Keratinocyte (primary cell): ENCODE results near the gene APLP2. TPM values are rescaled to one million over a fixed set of nuclear protein-coding genes. Genes with fewer than 3 reads are reported as not detected.

Experiments used
- DNase-seq: peaks from one replicate; pipeline ENCODE4 v3.0.0-alpha.2; 2011; ENCODE audit warnings: low read depth, missing footprints, low spot score
- FAIRE-seq: peaks from 2 replicates; lab custom pipeline; 2011; peaks lifted over from hg19 to GRCh38; lab: Jason Lieb, UNC
- H2AFZ ChIP-seq: 2 replicates; pipeline ENCODE4 v1.6.0; 2012; ENCODE audit warnings: low read length, control low read depth, inconsistent platforms; ENCODE audit not compliant: control insufficient read depth
- H3K27ac ChIP-seq: 2 replicates; pipeline ENCODE4 v1.5.1; 2011; ENCODE audit warnings: low read length; ENCODE audit not compliant: control insufficient read depth, insufficient read depth
- H3K27me3 ChIP-seq: 3 replicates; pipeline ENCODE4 v1.6.0; 2011; ENCODE audit warnings: low read length; ENCODE audit not compliant: control insufficient read depth, insufficient read depth; ENCODE audit errors: extremely low read depth
- H3K36me3 ChIP-seq, 2 experiments: 2 replicates in 1 of 2; 3 replicates in 1 of 2; pipeline ENCODE4 v1.5.1; 2011; ENCODE audit warnings: low read length in 2 of 2, mild to moderate bottlenecking in 1 of 2; ENCODE audit not compliant: control insufficient read depth in 2 of 2, insufficient read depth in 2 of 2; ENCODE audit errors: extremely low read depth in 1 of 2
- H3K4me1 ChIP-seq: 3 replicates; pipeline ENCODE4 v1.5.1; 2011; ENCODE audit warnings: low read length; ENCODE audit not compliant: control insufficient read depth, insufficient read depth; ENCODE audit errors: extremely low read depth
- H3K4me2 ChIP-seq: 3 replicates; pipeline ENCODE4 v1.6.0; 2011; ENCODE audit warnings: low read depth, low read length; ENCODE audit not compliant: control insufficient read depth, insufficient read depth; ENCODE audit errors: extremely low read depth
- H3K4me3 ChIP-seq, 3 experiments: fragments of 200-600 bp in 1 of 3; sonication (generic) in 1 of 3; 2 replicates in 2 of 3; 3 replicates in 1 of 3; pipeline ENCODE4 v1.5.1; 2011 to 2016; ENCODE audit warnings: low read length in 3 of 3, mild to moderate bottlenecking in 3 of 3, control low read depth in 2 of 3, inconsistent platforms in 1 of 3, low read depth in 1 of 3, mixed read lengths in 1 of 3, mixed run types in 1 of 3, moderate library complexity in 1 of 3; ENCODE audit not compliant: control insufficient read depth in 2 of 3, insufficient read depth in 2 of 3; ENCODE audit errors: extremely low read depth in 1 of 3
- H3K79me2 ChIP-seq: 2 replicates; pipeline ENCODE4 v1.6.0; 2012; ENCODE audit warnings: low read length; ENCODE audit not compliant: control insufficient read depth, insufficient read depth
- H3K9ac ChIP-seq: 3 replicates; pipeline ENCODE4 v1.6.0; 2011; ENCODE audit warnings: low read length; ENCODE audit not compliant: control insufficient read depth, insufficient read depth; ENCODE audit errors: extremely low read depth
- H3K9me1 ChIP-seq: 3 replicates; pipeline ENCODE4 v1.6.0; 2011; ENCODE audit warnings: low read length; ENCODE audit not compliant: control insufficient read depth, insufficient read depth; ENCODE audit errors: extremely low read depth
- H3K9me3 ChIP-seq: 2 replicates; pipeline ENCODE4 v1.5.1; 2012; ENCODE audit warnings: low read depth, low read length; ENCODE audit not compliant: control insufficient read depth
- H4K20me1 ChIP-seq: 3 replicates; pipeline ENCODE4 v1.6.0; 2011; ENCODE audit warnings: low read length; ENCODE audit not compliant: control insufficient read depth, insufficient read depth; ENCODE audit errors: extremely low read depth
- EZH2 ChIP-seq: IDR thresholded peaks from one replicate; pipeline ENCODE4 v1.6.1; 2012; ENCODE audit warnings: inconsistent platforms, mild to moderate bottlenecking, low read length, moderate library complexity
- dilution Hi-C: fragments of 300-500 bp; cut with MboI; formaldehyde crosslinking; loops from one replicate; pipeline ENCODE4 v1.7.0; 2020; ENCODE audit warnings: low sequenced_read_pairs; ENCODE audit not compliant: extremely low pct_ligation_motif_present
- polyA plus RNA-seq, 5 experiments: library from polyadenylated mRNA; depleted of rRNA in 3 of 5; stranded (reverse) in 3 of 5; stranded (forward) in 1 of 5; unstranded in 1 of 5; fragments of >200 nt; gene quantifications; 1 replicate in 1 of 5; 2 replicates in 3 of 5; 3 replicates in 1 of 5; pipeline versions ENCODE4 v1.2.1 to v1.2.3, GENCODE V29; 2011 to 2012; ENCODE audit warnings: missing spikeins in 2 of 5, low read depth in 1 of 5, low replicate concordance in 1 of 5
- TF ChIP-seq, protein P1 (sequence below), 3 experiments: IDR thresholded peaks in 1 of 3; conservative IDR thresholded peaks in 1 of 3; optimal IDR thresholded peaks in 1 of 3; 2 replicates in 2 of 3; 3 replicates in 1 of 3; pipeline versions ENCODE3 to v1.5.1; 2011; ENCODE audit warnings: low read length in 3 of 3, mild to moderate bottlenecking in 3 of 3, moderate library complexity in 2 of 3, control low read depth in 1 of 3, inconsistent platforms in 1 of 3; ENCODE audit not compliant: insufficient read depth in 2 of 3; ENCODE audit errors: extremely low read depth in 1 of 3

APLP2 gene
- polyA plus RNA-seq, 1 donor (not counting 4 experiments of a cell fraction or from before 2014, with no cell fraction given): 531 TPM

DNA sequence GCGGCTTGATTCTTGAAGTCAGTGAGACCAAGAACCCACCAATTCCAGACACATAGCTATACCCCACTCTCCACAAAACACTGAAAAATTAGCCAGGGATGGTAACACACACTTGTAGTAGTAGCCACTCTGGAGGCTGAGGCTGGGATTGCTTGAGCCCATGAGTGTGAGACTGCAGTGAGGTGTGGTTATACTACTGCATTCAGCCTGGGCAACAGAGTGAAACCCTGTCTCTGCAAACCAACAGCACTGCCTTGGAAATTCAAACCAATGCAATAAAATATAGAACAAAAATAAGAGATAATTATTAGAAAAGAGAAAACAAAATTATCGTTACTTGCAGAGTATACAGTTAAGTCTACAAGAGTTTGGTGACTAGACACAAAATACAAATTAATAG, 46.9 kb upstream of the APLP2 start:
- Histone ChIP-seq H3K27me3 (no peaks in the 10 kb centered on the region), H2AFZ (no peak overlapping the region), H3K27ac (peak overlapping the region; percentile 55), H3K36me3 (no peaks in the 10 kb centered on the region), H3K79me2 (no peaks in the 10 kb centered on the region), H3K4me3 (no peak overlapping the region), H3K4me2 (peak overlapping the region; percentile 83), H4K20me1 (no peaks in the 10 kb centered on the region), H3K9me3 (no peaks in the 10 kb centered on the region), H3K4me1 (peaks cover 11% of the 10 kb centered on the region), H3K9ac (no peak overlapping the region), H3K9me1 (no peaks in the 10 kb centered on the region)
- dilution Hi-C loops: no loop called here
- no peak for TF ChIP-seq EZH2
- FAIRE-seq: no peak
- DNase-seq: no peak

DNA sequence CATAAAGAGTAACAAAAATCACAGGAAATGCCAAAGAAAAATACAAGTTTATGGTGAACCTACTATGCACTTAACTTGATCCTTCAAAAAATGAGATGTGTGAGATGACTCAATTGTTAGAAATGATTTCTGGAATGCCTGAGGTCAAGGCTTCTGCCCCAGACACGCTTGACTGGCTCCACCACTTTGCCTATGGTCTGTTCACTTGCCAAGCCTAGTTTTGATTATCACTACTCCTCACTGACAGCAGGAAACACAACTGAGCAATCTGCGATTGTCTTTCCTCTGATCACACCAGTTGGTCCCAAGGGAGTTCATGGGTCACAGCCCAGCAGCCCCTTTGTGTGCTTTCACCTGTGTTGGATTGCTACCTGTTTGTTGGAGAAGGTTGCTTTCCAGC, 46.5 kb upstream of the APLP2 start:
- H3K9ac ChIP-seq: no peak overlapping the region
- H3K36me3 ChIP-seq: no peaks in the 10 kb centered on the region
- H3K4me2 ChIP-seq: peak overlapping the region; percentile 83
- H2AFZ ChIP-seq: peak overlapping the region; percentile 71
- peak; percentile 96 for FAIRE-seq
- peak overlapping the region in 2 of 3 experiments; percentile 16 to 49 for H3K4me3 ChIP-seq
- TF ChIP-seq, protein P1, sequence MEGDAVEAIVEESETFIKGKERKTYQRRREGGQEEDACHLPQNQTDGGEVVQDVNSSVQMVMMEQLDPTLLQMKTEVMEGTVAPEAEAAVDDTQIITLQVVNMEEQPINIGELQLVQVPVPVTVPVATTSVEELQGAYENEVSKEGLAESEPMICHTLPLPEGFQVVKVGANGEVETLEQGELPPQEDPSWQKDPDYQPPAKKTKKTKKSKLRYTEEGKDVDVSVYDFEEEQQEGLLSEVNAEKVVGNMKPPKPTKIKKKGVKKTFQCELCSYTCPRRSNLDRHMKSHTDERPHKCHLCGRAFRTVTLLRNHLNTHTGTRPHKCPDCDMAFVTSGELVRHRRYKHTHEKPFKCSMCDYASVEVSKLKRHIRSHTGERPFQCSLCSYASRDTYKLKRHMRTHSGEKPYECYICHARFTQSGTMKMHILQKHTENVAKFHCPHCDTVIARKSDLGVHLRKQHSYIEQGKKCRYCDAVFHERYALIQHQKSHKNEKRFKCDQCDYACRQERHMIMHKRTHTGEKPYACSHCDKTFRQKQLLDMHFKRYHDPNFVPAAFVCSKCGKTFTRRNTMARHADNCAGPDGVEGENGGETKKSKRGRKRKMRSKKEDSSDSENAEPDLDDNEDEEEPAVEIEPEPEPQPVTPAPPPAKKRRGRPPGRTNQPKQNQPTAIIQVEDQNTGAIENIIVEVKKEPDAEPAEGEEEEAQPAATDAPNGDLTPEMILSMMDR (optimal IDR thresholded peaks at IDR 0.05 in 1 of 3, IDR thresholded peaks at IDR 0.05 in 1 of 3, conservative IDR thresholded peaks at IDR 0.05 in 1 of 3; ENCODE audit: extremely low read depth in 1 of 3, insufficient read depth in 2 of 3, low read length in 3 of 3): no peak
- TF ChIP-seq EZH2: no peak
- H3K79me2 ChIP-seq: no peaks in the 10 kb centered on the region
- no peak for DNase-seq
- no peaks in the 10 kb centered on the region for H3K9me3 ChIP-seq
- no peaks in the 10 kb centered on the region for H4K20me1 ChIP-seq
- H3K27ac ChIP-seq: peak overlapping the region; percentile 55
- dilution Hi-C loops: no loop called here
- H3K4me1 ChIP-seq: peaks cover 11% of the 10 kb centered on the region
- H3K27me3 ChIP-seq: no peaks in the 10 kb centered on the region
- no peaks in the 10 kb centered on the region for H3K9me1 ChIP-seq

- Histone ChIP-seq H3K27ac (no peak overlapping the region), H4K20me1 (no peaks in the 10 kb centered on the region), H2AFZ (no peak overlapping the region), H3K36me3 (no peaks in the 10 kb centered on the region), H3K4me1 (peaks cover 15% of the 10 kb centered on the region), H3K9me3 (no peaks in the 10 kb centered on the region), H3K9me1 (no peaks in the 10 kb centered on the region), H3K4me3 (no peak overlapping the region), H3K9ac (no peak overlapping the region), H3K79me2 (no peaks in the 10 kb centered on the region), H3K4me2 (no peak overlapping the region), H3K27me3 (no peaks in the 10 kb centered on the region)
- TF ChIP-seq, protein P1 (optimal IDR thresholded peaks at IDR 0.05 in 1 of 3, IDR thresholded peaks at IDR 0.05 in 1 of 3, conservative IDR thresholded peaks at IDR 0.05 in 1 of 3; ENCODE audit: extremely low read depth in 1 of 3, insufficient read depth in 2 of 3, low read length in 3 of 3): no peak
- TF ChIP-seq EZH2: no peak
- dilution Hi-C loops: no loop called here
- FAIRE-seq (no peak), DNase-seq (no peak)
Observed at GRCh38 chr11:130024361-130024760, 45.3 kb upstream of the APLP2 start.
